Measurements from ENCODE around the gene OBSL1. TPM values are rescaled to one million over a fixed set of nuclear protein-coding genes. Genes with fewer than 3 reads are reported as not detected.

OBSL1 gene
- total RNA-seq, 1 experiment from 2014 or later, result 25.5 TPM

- intact Hi-C loops (cut with micrococcal nuclease; ENCODE audit: unreplicated experiment), result no loop called here
- no peaks in the 10 kb centered on the region for H3K36me3 ChIP-seq (ENCODE audit: control insufficient read depth, insufficient read depth, low read length)
- peaks cover 7% of the 10 kb centered on the region for H3K4me1 ChIP-seq (ENCODE audit: control insufficient read depth, insufficient read depth, low read length)
- no peak; the same call in 1 of the 2 replicates for ATAC-seq
- no peaks in the 10 kb centered on the region for H3K9me3 ChIP-seq (ENCODE audit: control insufficient read depth, insufficient read depth, low read depth, low read length)
- H3K27ac ChIP-seq (ENCODE audit: low read length), result no peak overlapping the region
- H3K27me3 ChIP-seq (ENCODE audit: control insufficient read depth, insufficient read depth, low read length), result no peaks in the 10 kb centered on the region
- DNase-seq (ENCODE audit: low read depth, low spot score), result no peak
- no TSS peak for BruUV-seq (replicated peaks)
- in situ Hi-C loops (cut with HindIII; ENCODE audit: low pct_unique_long_range_greater_than_20kb, low sequenced_read_pairs), result no loop called here
- TF ChIP-seq TCF7L2 (IDR thresholded peaks at IDR 0.05; ENCODE audit: low read depth, low read length) (no peak), SIN3A (IDR thresholded peaks at IDR 0.05; ENCODE audit: borderline replicate concordance, insufficient read depth, low read depth, low read length) (no peak), CTCF (IDR thresholded peaks at IDR 0.05) (no peak), POLR2AphosphoS5 (IDR thresholded peaks at IDR 0.05; ENCODE audit: low read depth, low read length) (no peak)
- TF ChIP-seq, protein P1, sequence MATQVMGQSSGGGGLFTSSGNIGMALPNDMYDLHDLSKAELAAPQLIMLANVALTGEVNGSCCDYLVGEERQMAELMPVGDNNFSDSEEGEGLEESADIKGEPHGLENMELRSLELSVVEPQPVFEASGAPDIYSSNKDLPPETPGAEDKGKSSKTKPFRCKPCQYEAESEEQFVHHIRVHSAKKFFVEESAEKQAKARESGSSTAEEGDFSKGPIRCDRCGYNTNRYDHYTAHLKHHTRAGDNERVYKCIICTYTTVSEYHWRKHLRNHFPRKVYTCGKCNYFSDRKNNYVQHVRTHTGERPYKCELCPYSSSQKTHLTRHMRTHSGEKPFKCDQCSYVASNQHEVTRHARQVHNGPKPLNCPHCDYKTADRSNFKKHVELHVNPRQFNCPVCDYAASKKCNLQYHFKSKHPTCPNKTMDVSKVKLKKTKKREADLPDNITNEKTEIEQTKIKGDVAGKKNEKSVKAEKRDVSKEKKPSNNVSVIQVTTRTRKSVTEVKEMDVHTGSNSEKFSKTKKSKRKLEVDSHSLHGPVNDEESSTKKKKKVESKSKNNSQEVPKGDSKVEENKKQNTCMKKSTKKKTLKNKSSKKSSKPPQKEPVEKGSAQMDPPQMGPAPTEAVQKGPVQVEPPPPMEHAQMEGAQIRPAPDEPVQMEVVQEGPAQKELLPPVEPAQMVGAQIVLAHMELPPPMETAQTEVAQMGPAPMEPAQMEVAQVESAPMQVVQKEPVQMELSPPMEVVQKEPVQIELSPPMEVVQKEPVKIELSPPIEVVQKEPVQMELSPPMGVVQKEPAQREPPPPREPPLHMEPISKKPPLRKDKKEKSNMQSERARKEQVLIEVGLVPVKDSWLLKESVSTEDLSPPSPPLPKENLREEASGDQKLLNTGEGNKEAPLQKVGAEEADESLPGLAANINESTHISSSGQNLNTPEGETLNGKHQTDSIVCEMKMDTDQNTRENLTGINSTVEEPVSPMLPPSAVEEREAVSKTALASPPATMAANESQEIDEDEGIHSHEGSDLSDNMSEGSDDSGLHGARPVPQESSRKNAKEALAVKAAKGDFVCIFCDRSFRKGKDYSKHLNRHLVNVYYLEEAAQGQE (IDR thresholded peaks at IDR 0.05; ENCODE audit: insufficient read depth in 1 of 2, low read depth in 2 of 2, low read length in 1 of 2), result no peak; a peak in 1 of 4 replicates
- ChIA-PET CTCF (no interaction called here), POLR2A (interaction anchor here (0.6 kb wide), 1 partner anchor 225 kb away, joined by 3 read pairs; no protein-coding TSS in a partner anchor)
- no peak overlapping the region for H3K4me3 ChIP-seq (ENCODE audit: low read depth in 2 of 2, low read length in 2 of 2)
These were observed 9.0 kb downstream of the OBSL1 start for GRCh38 chr2:219562049-219563020.

GRCh38 chr2:219561179-219562048 is 9.9 kb downstream of the OBSL1 start:
- H3K36me3 ChIP-seq (ENCODE audit: control insufficient read depth, insufficient read depth, low read length), result no peaks in the 10 kb centered on the region
- no peak for TF ChIP-seq TCF7L2 (IDR thresholded peaks at IDR 0.05; ENCODE audit: low read depth, low read length)
- no peak for TF ChIP-seq CTCF (IDR thresholded peaks at IDR 0.05)
- TF ChIP-seq, protein P1 (IDR thresholded peaks at IDR 0.05; ENCODE audit: insufficient read depth in 1 of 2, low read depth in 2 of 2, low read length in 1 of 2), result no peak
- no peak for TF ChIP-seq SIN3A (IDR thresholded peaks at IDR 0.05; ENCODE audit: borderline replicate concordance, insufficient read depth, low read depth, low read length)
- no peak for TF ChIP-seq POLR2AphosphoS5 (IDR thresholded peaks at IDR 0.05; ENCODE audit: low read depth, low read length)
- intact Hi-C loops (cut with micrococcal nuclease; ENCODE audit: unreplicated experiment), result no loop called here
- no peaks in the 10 kb centered on the region for H3K9me3 ChIP-seq (ENCODE audit: control insufficient read depth, insufficient read depth, low read depth, low read length)
- H3K27ac ChIP-seq (ENCODE audit: low read length), result no peak overlapping the region
- peaks cover 7% of the 10 kb centered on the region for H3K4me1 ChIP-seq (ENCODE audit: control insufficient read depth, insufficient read depth, low read length)
- DNase-seq (ENCODE audit: low read depth, low spot score) (no peak), ATAC-seq (peak; percentile 38; the same call in 1 of the 2 replicates)
- CTCF ChIA-PET, result interaction anchor here (1.0 to 2.0 kb wide), 2 partner anchors 9 to 128 kb away, joined by 3 to 6 read pairs; partner anchors contain the start of gene OBSL1
- BruUV-seq (replicated peaks), result no TSS peak
- in situ Hi-C loops (cut with HindIII; ENCODE audit: low pct_unique_long_range_greater_than_20kb, low sequenced_read_pairs), result no loop called here
- POLR2A ChIA-PET, result no interaction called here
- H3K4me3 ChIP-seq (ENCODE audit: low read depth in 2 of 2, low read length in 2 of 2), result no peak overlapping the region
- H3K27me3 ChIP-seq (ENCODE audit: control insufficient read depth, insufficient read depth, low read length), result no peaks in the 10 kb centered on the region

Measured in Panc1 (cell line).